SW 1271 (cell line): ENCODE measurements around the gene ACTA2.

Source experiments
- DNase-seq, 2 experiments: peaks; one replicate each; lab custom pipeline; 2025; lab: John Stamatoyannopoulos, UW

ACTA2 gene

GRCh38 chr10:88981435-88981834, 28.9 kb upstream of the ACTA2 start:
- DNase-seq, result no peak

- DNase-seq, result no peak
Measured at GRCh38 chr10:88980800-88981199, 28.2 kb upstream of the ACTA2 start.

GRCh38 chr10:88980247-88980646, 27.7 kb upstream of the ACTA2 start:
- no peak for DNase-seq

GRCh38 chr10:88979603-88980002, 27.0 kb upstream of the ACTA2 start:
- DNase-seq, result no peak

GRCh38 chr10:88979153-88979562, 26.6 kb upstream of the ACTA2 start:
- DNase-seq, result no peak

- no peak for DNase-seq
Measured at GRCh38 chr10:88978463-88978862, 25.9 kb upstream of the ACTA2 start.

- DNase-seq, result no peak
Measured at GRCh38 chr10:88975377-88975720, 22.8 kb upstream of the ACTA2 start.

GRCh38 chr10:88974446-88975376, 22.1 kb upstream of the ACTA2 start:
- peak in 1 of 2 experiments; percentile 35 for DNase-seq

- no peak for DNase-seq
Measured at GRCh38 chr10:88974012-88974411, 21.4 kb upstream of the ACTA2 start.

- DNase-seq, result no peak
Measured at GRCh38 chr10:88971221-88972061, 18.9 kb upstream of the ACTA2 start.

GRCh38 chr10:88968391-88968790, 15.8 kb upstream of the ACTA2 start:
- no peak for DNase-seq

- DNase-seq, result no peak
Measured at GRCh38 chr10:88966797-88967196, 14.2 kb upstream of the ACTA2 start.

- DNase-seq, result no peak
Measured at GRCh38 chr10:88964869-88965415, 12.4 kb upstream of the ACTA2 start.

- DNase-seq, result no peak
Measured at GRCh38 chr10:88964360-88964759, 11.8 kb upstream of the ACTA2 start.

GRCh38 chr10:88963318-88963717, 10.7 kb upstream of the ACTA2 start:
- DNase-seq, result no peak

- DNase-seq, result no peak
Measured at GRCh38 chr10:88962336-88962735, 9.8 kb upstream of the ACTA2 start.

GRCh38 chr10:88961266-88961665, 8.7 kb upstream of the ACTA2 start:
- DNase-seq, result no peak

- DNase-seq, result no peak
Measured at GRCh38 chr10:88960802-88961201, 8.2 kb upstream of the ACTA2 start.

GRCh38 chr10:88958721-88959120, 6.1 kb upstream of the ACTA2 start:
- no peak for DNase-seq

GRCh38 chr10:88957381-88957780, 4.8 kb upstream of the ACTA2 start:
- DNase-seq, result no peak

- DNase-seq, result no peak
Measured at GRCh38 chr10:88954458-88955083, 2.0 kb upstream of the ACTA2 start.

- DNase-seq, result no peak
Measured at GRCh38 chr10:88953662-88954061, 1.1 kb upstream of the ACTA2 start.
